Testis (tissue), 3 donors: ENCODE measurements around the gene NFKBIA. TPM values are rescaled to one million over a fixed set of nuclear protein-coding genes. Genes with fewer than 3 reads are reported as not detected.

Experiments
- DNase-seq: peaks from one replicate; pipeline ENCODE4 v3.0.0-alpha.2; 2019
- H3K27ac ChIP-seq, 2 donors: fragments of 200-600 bp; sonication (generic); one replicate each; pipeline ENCODE4 v1.5.1; 2019
- H3K27me3 ChIP-seq: fragments of 200-600 bp; sonication (generic); one replicate; pipeline ENCODE4 v1.5.1; 2019
- H3K36me3 ChIP-seq: fragments of 200-600 bp; sonication (generic); one replicate; pipeline ENCODE4 v1.5.1; 2017; ENCODE audit warnings: low read depth; ENCODE audit errors: missing control alignments
- H3K4me1 ChIP-seq: fragments of 200-600 bp; sonication (generic); one replicate; pipeline ENCODE4 v1.5.1; 2019
- H3K4me3 ChIP-seq, 2 donors: fragments of 200-600 bp; sonication (generic); one replicate each; pipeline ENCODE4 v1.5.1; 2017 to 2019
- H3K9me3 ChIP-seq: fragments of 200-600 bp; sonication (generic); one replicate; pipeline ENCODE4 v1.5.1; 2017
- POLR2A ChIP-seq: fragments of 450-650 bp; IDR thresholded peaks from one replicate; pipeline ENCODE4 v1.6.1; 2017; ENCODE audit warnings: antibody characterized with exemption, mild to moderate bottlenecking, moderate library complexity
- WGBS, 2 donors: methylation state at CpG; one replicate each; pipeline ENCODE4 v1.1.5; 2018; 5-methylcytosine and 5-hydroxymethylcytosine counted together
- intact Hi-C: fragments of 100-400 bp; cut with DNase I; formaldehyde crosslinking; loops from one replicate; pipeline ENCODE4 v1.15.1; 2023; ENCODE audit warnings: low total_unique reads
- polyA plus RNA-seq: library from polyadenylated mRNA; stranded (reverse); fragments of 350-450 nt; fragmentation: Illumina TruSeq; extraction: RNeasy Lipid Tissue Mini Kit (QIAGEN cat#74804); gene quantifications from one replicate; pipeline ENCODE4 v1.2.3, GENCODE V29; 2014; ENCODE audit warnings: low read depth, low replicate concordance; ENCODE audit not compliant: insufficient read depth
- total RNA-seq, 2 donors: library from RNA; depleted of rRNA; stranded (reverse); fragments of >200 nt; gene quantifications; one replicate each; pipeline ENCODE4 v1.2.3, GENCODE V29; 2016
- TF ChIP-seq, protein P1 (sequence below), 3 experiments: fragments of 450-650 bp in 2 of 3; fragments of 200-600 bp in 1 of 3; sonication (generic) in 1 of 3; IDR thresholded peaks; one replicate each; pipeline ENCODE4 v1.5.1; 2016 to 2019; ENCODE audit warnings: antibody characterized with exemption in 3 of 3, mild to moderate bottlenecking in 2 of 3, moderate library complexity in 1 of 3

Gene NFKBIA
- total and polyA plus RNA-seq, 3 donors from 2014 or later: 64.7 to 171 (median 154) TPM

DNA sequence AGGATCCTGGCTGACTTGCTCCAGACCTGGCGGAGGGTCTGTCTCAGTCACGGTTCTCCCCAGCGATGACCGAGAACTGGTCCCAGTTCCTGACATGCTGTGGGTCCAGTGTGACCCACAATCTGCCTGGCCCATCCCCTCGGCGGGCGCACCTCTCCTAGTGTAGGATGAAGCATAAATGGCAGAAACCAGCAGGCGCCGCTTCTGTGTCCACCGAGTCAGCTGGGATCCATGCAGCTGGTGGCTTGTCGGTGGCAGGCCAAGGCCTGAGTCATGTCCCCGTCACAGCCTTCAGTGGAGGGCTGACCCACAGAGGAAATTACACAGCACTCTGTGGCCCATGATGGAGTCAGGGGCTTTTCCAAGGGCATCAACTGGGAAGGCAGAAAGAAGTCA lies 38.5 kb downstream of the NFKBIA start:
- H3K4me3 ChIP-seq: no peak overlapping the region
- no peak for TF ChIP-seq POLR2A
- TF ChIP-seq, protein P1, sequence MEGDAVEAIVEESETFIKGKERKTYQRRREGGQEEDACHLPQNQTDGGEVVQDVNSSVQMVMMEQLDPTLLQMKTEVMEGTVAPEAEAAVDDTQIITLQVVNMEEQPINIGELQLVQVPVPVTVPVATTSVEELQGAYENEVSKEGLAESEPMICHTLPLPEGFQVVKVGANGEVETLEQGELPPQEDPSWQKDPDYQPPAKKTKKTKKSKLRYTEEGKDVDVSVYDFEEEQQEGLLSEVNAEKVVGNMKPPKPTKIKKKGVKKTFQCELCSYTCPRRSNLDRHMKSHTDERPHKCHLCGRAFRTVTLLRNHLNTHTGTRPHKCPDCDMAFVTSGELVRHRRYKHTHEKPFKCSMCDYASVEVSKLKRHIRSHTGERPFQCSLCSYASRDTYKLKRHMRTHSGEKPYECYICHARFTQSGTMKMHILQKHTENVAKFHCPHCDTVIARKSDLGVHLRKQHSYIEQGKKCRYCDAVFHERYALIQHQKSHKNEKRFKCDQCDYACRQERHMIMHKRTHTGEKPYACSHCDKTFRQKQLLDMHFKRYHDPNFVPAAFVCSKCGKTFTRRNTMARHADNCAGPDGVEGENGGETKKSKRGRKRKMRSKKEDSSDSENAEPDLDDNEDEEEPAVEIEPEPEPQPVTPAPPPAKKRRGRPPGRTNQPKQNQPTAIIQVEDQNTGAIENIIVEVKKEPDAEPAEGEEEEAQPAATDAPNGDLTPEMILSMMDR (IDR thresholded peaks at IDR 0.05): no peak
- intact Hi-C loops: no loop called here
- H3K9me3 ChIP-seq: no peaks in the 10 kb centered on the region
- 95% methylated on average over 12 of the region's 12 CpGs; no CpG with 5 or more reads in 1 of the 2 donors for WGBS, 2 donors
- H3K27ac ChIP-seq: peak overlapping the region in 1 of 2 donors; percentile 68
- no peaks in the 10 kb centered on the region for H3K4me1 ChIP-seq
- no peaks in the 10 kb centered on the region for H3K36me3 ChIP-seq
- DNase-seq: no peak
- H3K27me3 ChIP-seq: no peaks in the 10 kb centered on the region

- Histone ChIP-seq H3K36me3 (no peaks in the 10 kb centered on the region), H3K27ac (peak overlapping the region in 1 of 2 donors; percentile 68), H3K4me3 (no peak overlapping the region), H3K27me3 (no peaks in the 10 kb centered on the region), H3K4me1 (no peaks in the 10 kb centered on the region), H3K9me3 (no peaks in the 10 kb centered on the region)
- intact Hi-C loops: no loop called here
- TF ChIP-seq POLR2A: no peak
- TF ChIP-seq, protein P1 (IDR thresholded peaks at IDR 0.05): no peak
- 66 to 77% methylated on average over 13 of the region's 13 CpGs for WGBS, 2 donors
- DNase-seq: peak; percentile 73
These were observed 39.2 kb downstream of the NFKBIA start for GRCh38 chr14:35365130-35366055.

DNA sequence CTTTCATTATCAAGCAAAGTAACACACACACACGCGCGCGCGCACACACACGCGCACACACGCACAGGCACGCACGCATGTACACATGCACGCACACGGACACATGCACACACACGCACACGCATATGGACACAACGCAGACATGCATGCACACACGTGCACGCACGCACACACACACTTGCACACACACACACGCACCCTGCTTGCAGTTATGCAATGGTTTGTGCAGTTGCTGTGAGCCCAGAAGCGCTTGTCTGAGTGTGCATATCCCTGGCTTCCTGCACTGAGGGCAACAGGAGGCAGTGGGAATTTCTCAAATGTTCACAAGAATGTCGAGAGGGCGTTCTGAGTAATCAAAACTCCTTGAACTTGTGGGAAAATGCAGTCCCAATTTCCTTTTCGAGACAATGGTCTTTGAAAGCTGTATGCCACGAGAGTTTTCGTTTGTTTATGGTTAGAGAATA lies 41.6 kb downstream of the NFKBIA start:
- Histone ChIP-seq H3K4me3 (no peak overlapping the region), H3K27ac (no peak overlapping the region), H3K27me3 (no peaks in the 10 kb centered on the region), H3K4me1 (no peaks in the 10 kb centered on the region), H3K36me3 (no peaks in the 10 kb centered on the region), H3K9me3 (no peaks in the 10 kb centered on the region)
- intact Hi-C loops: no loop called here
- TF ChIP-seq, protein P1 (IDR thresholded peaks at IDR 0.05): no peak
- no peak for TF ChIP-seq POLR2A
- WGBS, 2 donors: 78 to 81% methylated on average over 25 of the region's 25 CpGs
- no peak for DNase-seq

DNA sequence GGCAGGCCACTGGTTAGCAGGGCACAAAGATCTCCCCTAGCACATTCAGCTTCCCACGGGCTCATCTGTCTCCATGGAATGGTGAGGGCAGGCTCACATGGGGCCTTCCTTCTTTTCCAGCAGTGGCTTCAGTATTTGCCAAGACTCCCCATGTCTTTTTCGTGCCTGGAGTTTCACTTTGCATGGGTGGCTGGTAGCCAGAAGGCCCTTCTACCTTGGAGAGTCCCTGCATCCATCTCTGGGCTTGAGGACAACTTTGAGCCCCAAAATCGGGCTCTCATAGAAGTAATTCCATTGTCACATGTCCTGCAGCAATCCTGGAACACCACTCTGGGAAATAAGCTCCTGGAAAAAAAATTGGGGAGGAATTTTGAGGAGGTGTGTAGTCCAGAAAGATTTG lies 42.1 kb downstream of the NFKBIA start:
- H3K9me3 ChIP-seq: no peaks in the 10 kb centered on the region
- intact Hi-C loops: no loop called here
- H3K4me3 ChIP-seq: no peak overlapping the region
- H3K4me1 ChIP-seq: no peaks in the 10 kb centered on the region
- 43 to 48% methylated on average over 3 of the region's 3 CpGs for WGBS, 2 donors
- DNase-seq: no peak
- H3K36me3 ChIP-seq: no peaks in the 10 kb centered on the region
- H3K27me3 ChIP-seq: no peaks in the 10 kb centered on the region
- TF ChIP-seq POLR2A: no peak
- TF ChIP-seq, protein P1 (IDR thresholded peaks at IDR 0.05): no peak
- no peak overlapping the region for H3K27ac ChIP-seq
